Fibroblast of peridontal ligament (primary cell): ENCODE measurements around the gene RRH.
"Not testable (repeated sequence)": the region's sequence is repeated elsewhere in the genome, so short reads cannot be mapped to it uniquely, and the experiment has no call there.

Source experiments
- DNase-seq: peaks from one replicate; pipeline ENCODE4 v3.0.0-alpha.2; 2010; ENCODE audit errors: extremely low read depth

Gene RRH

GRCh38 chr4:109846395-109847098 is 18.8 kb downstream of the RRH start:
- DNase-seq, result no peak

DNA sequence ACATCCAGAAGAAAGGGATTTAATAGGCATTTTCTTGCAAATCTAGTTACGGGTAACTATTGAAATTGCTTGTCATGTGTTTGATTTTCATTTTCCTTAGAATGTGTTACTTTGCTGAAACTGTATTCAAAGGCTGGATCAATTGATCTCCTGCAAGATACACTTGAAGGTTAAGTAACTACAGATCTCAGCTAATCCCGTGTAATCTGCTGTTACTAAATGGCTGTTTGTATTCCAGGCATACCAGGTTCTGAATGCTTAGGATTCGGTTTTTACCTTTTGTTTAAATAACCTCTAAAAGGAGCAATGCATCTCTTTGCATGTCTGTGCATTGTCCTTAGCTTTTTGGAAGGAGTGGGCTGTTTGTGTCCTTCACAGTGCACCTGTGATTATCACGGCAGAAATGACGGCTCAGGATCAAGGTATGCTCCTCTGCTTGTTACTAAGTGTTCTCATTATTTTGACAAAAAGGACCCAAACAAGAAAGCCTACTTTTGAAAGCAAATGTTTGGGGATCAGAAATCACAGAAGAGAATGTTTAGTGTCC is 20.2 kb downstream of the RRH start, which contains the start of gene LRIT3:
Gene LRIT3, plus strand, starts transcription at position 212 of the 547 bp plus-strand sequence. Its CDS starts 95 bp downstream, at position 307.
- DNase-seq, result no peak

GRCh38 chr4:109848501-109848900 is 20.7 kb downstream of the RRH start:
- DNase-seq, result no peak

GRCh38 chr4:109850601-109851000 is 22.8 kb downstream of the RRH start:
- DNase-seq, result no peak

DNA sequence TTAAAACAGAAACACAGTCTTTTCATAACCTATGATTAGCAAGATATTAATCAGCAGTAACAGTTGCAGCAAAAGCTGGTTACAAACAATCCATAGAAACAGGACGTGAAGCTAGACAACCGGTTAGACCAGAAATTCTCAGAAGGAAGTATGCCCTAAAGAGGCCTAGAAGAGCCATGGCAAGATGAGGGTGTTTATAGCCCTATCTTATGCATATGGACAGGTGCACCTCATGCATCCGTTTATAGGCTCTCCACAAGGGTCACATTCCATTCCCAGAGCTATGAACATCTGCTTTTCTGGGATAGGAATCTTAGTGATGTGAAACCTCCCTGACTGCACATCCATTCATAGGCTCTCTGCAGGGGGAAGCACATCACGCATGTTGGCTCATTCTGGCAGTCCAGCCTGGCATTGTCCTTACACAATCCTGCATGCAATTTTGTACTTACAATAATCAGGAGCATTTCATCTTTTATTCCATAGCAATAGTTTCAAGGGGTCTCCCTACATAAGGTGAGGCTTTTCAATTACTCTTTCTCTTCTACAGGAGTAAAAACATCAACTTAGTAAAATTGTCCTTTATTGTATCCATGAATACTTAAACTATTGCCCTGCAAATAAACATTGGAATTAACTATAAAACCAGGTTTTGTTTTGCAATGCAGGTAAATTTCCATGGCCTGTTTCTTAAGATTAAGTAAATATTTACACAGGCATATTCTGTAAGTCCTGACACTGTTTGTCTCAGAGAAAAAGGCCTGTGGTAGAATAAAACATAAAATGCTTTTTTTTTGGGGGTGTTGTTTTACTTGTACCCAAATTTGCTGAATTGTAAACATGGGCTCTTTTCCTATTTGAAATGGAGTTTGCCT is 31.9 kb downstream of the RRH start:
- DNase-seq, result not testable (repeated sequence)

GRCh38 chr4:109861271-109861670 is 33.5 kb downstream of the RRH start:
- no peak for DNase-seq

- DNase-seq, result no peak
Observed at GRCh38 chr4:109861916-109862511, 34.2 kb downstream of the RRH start.

- no peak for DNase-seq
Observed at GRCh38 chr4:109864134-109864533, 36.4 kb downstream of the RRH start.

DNA sequence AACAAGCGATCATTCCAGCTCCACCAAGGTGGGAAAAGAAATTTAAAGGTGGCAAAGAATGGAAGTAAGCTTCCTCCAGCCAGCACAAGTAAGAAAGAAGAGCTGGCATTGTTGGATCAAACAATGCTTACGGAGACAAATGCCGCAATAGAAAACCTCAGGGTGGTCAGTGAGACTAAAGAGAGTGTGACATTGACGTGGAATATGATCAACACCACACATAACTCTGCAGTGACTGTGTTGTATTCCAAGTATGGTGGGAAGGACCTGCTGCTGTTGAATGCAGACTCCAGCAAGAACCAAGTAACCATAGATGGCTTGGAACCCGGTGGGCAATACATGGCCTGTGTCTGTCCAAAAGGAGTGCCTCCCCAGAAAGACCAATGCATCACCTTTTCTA is 42.3 kb downstream of the RRH start:
- no peak for DNase-seq

GRCh38 chr4:109872065-109872464 is 44.3 kb downstream of the RRH start:
- DNase-seq, result no peak

- no peak for DNase-seq
Observed at GRCh38 chr4:109872950-109873656, 45.3 kb downstream of the RRH start.

- DNase-seq, result peak; percentile 27
Observed at GRCh38 chr4:109873791-109874514, 46.2 kb downstream of the RRH start.

GRCh38 chr4:109875106-109875505 is 47.3 kb downstream of the RRH start:
- no peak for DNase-seq

- DNase-seq, result not testable (repeated sequence)
Observed at GRCh38 chr4:109875553-109875952, 47.8 kb downstream of the RRH start.

- DNase-seq, result no peak
Observed at GRCh38 chr4:109876634-109877265, 49.0 kb downstream of the RRH start.

- no peak for DNase-seq
Observed at GRCh38 chr4:109877400-109877799, 49.6 kb downstream of the RRH start.

DNA sequence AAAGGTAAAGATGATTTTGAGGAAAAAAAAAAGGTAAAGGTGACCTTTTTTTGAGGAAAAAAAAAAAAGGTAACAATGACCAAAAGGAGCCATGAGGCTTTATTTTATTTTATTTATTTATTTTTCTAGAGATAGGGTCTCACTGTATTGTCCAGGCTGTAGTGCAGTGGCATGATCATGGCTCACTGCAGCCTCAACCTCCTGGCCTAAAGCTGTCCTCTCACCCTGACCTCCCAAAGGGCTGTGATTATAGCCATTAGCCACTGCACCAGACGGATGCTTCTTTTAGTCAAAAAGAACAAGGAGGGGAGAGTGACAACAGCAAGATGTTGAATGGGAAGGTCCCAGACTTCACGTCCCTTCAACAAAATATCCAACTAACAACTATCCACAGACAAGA is 50.6 kb downstream of the RRH start:
- no peak for DNase-seq

- no peak for DNase-seq
Observed at GRCh38 chr4:109879081-109879480, 51.3 kb downstream of the RRH start.

DNA sequence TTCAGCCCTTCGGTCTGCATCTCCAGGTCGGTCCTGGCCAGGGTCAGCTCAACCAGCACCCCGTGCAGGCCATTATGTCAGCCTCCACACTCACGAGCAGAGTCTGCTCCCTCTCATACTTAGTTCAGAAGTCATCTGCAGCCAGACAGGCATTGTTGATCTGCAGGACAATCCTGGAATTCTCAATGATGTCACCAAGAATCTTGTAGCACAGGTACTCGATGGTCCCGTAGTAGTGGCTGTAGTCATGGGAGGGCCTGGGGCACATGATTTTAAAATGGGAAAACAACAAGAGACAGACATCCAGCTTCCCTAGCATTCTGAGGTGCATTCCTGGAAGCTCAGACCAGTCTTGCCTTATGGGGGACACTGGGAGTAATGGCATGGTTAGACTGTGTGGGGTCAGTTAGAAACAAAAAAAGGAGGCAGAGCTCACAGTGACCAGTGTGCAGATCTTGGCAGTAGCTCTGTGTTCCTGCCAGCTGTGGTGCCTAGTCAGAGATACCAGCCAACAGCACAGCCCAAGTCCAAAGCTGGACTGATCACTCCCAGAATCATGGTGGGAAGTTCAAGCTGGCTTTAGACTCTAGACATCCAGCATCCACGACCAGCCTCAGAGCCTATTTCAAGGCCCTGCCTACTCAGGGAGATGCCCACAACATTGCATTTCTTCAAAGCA is 52.0 kb downstream of the RRH start:
- no peak for DNase-seq

DNA sequence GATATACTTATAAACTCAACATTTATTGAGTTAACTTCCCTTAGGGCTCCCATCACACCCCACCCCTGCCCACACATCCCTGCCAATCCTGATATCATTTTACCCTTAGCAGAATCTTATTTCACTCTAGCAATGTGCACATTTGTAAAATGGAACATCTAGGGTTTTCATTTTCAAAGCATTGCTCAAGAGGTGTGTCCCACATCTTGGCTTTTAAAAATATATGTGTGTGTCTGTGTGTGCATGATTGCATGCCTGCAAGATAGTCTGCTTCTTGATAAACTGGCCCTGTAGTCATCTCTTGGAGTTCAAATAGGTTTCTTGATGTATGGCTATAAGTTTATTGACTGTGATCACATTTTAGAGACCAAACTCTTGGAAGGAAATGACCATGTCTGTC is 58.5 kb downstream of the RRH start:
- DNase-seq, result no peak
